Effector memory CD8-positive, alpha-beta T cell (primary cell): ENCODE results near the gene FAF1.

Experiments
- ATAC-seq: fragments of 150-1000 bp; cut with Tn5 transposase; replicated peaks from 2 replicates; pipeline ENCODE4 v1.10.0; 2021; ENCODE audit warnings: mild to moderate bottlenecking, moderate library complexity
- DNase-seq, 3 experiments: peaks; one replicate each; pipeline ENCODE4 v3.0.0; 2021
- H3K27ac Mint-ChIP-seq, 2 donors: one replicate each; pipeline ENCODE4 v1.8.0; 2022; ENCODE audit warnings: mild to moderate bottlenecking in 2 of 2, mixed read lengths in 2 of 2, moderate library complexity in 2 of 2
- H3K27me3 Mint-ChIP-seq, 2 donors: one replicate each; pipeline ENCODE4 v1.8.0; 2022; ENCODE audit warnings: mixed read lengths in 2 of 2
- H3K36me3 Mint-ChIP-seq: one replicate; pipeline ENCODE4 v1.8.0; 2022; ENCODE audit warnings: mild to moderate bottlenecking, moderate library complexity, mixed read lengths; ENCODE audit not compliant: insufficient read depth
- H3K4me1 Mint-ChIP-seq, 2 donors: one replicate each; pipeline ENCODE4 v1.8.0; 2022; ENCODE audit warnings: low read depth in 2 of 2, mixed read lengths in 2 of 2
- H3K4me3 Mint-ChIP-seq, 2 donors: one replicate each; pipeline ENCODE4 v1.8.0; 2022; ENCODE audit warnings: mild to moderate bottlenecking in 2 of 2, mixed read lengths in 2 of 2, moderate library complexity in 2 of 2
- H3K9me3 Mint-ChIP-seq, 2 donors: one replicate each; pipeline ENCODE4 v1.8.0; 2022; ENCODE audit warnings: mixed read lengths in 2 of 2

FAF1 gene

DNA sequence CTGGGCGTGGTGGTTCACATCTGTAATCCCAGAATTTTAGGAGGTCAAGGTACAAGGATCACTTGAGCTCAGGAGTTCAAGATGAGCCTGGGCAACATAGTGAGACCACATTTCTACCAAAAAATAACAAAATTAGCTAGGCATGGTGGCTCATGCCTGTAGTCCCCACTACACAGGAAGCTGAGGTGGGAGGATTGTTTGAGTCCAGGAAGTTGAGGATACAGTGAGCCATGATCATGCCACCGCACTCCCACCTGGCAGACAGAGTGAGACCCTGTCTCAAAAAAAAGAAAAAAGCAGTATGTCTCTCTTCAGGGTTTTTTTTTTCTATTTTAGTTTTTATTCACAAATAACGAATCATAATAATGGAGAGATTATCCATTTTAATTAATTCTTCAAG is 303.1 kb downstream of the FAF1 start:
- Mint-ChIP-seq H3K27ac (no peak overlapping the region), H3K4me3 (no peak overlapping the region), H3K27me3 (no peaks in the 10 kb centered on the region), H3K4me1 (peaks cover 0 to 1% of the 10 kb centered on the region in 2 donors), H3K36me3 (peaks cover 9% of the 10 kb centered on the region), H3K9me3 (no peaks in the 10 kb centered on the region)
- DNase-seq (no peak), ATAC-seq (no peak)

DNA sequence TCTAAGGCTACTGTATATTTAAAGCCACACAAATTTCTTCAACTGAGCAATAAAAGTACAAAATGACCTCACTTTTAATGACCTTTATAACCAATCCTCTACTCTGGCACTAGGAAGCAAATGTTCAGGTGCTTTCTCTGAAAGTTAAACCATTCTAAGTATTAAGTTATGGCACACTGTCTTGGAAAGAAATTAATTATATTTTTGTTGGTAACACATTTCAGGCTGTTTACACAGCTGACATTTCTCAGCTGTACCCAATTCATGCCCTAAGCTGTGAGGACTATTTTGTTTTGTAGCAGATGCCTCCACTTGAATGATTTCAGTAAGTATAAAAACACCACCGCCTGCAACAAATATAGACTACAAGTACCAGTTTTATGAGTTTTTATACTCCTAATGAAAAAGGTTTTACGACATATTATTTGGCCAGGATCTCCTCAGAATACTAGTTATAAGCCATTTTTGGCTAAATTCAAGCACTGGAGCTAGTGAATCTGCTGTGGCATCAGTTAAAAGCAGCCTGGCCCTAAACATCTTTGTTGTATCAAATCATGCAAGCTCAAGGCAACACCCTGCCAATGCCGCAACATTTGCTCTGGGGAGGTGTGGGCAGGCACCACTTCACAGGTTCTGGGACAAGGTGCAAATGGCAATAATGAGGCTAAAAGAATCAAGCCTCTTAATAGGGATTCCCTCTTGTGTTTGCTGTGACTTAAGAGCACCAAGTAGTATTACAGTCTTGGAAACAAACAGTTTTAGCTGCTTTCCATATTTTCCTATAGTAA is 308.4 kb downstream of the FAF1 start:
- H3K4me3 Mint-ChIP-seq, result no peak overlapping the region
- peaks cover 0 to 4% of the 10 kb centered on the region in 2 donors for H3K4me1 Mint-ChIP-seq
- H3K27ac Mint-ChIP-seq, result no peak overlapping the region
- ATAC-seq (no peak), DNase-seq (no peak)
- no peaks in the 10 kb centered on the region for H3K9me3 Mint-ChIP-seq
- no peaks in the 10 kb centered on the region for H3K27me3 Mint-ChIP-seq
- peaks cover 6% of the 10 kb centered on the region for H3K36me3 Mint-ChIP-seq

DNA sequence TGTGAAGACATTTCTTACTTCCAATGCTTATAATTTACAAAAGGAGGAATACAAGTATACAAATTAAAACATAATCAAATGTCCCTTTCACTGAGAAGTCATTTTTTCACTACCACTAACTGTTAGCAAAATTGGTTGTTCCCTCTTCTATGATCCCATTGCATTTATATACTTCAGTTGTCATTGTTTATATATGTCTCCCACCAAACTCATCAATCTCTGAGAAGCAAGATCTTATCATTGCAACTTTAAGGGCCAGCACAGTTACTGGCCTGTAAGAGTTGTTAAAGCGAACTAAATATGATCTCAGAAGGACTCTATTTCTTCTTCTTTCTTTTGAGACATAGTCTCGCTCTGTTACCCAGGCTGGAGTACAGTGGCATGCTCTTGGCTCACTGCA is 313.5 kb downstream of the FAF1 start:
- H3K9me3 Mint-ChIP-seq, result no peaks in the 10 kb centered on the region
- peaks cover 0 to 4% of the 10 kb centered on the region in 2 donors for H3K4me1 Mint-ChIP-seq
- H3K36me3 Mint-ChIP-seq, result no peaks in the 10 kb centered on the region
- ATAC-seq (no peak), DNase-seq (no peak)
- H3K27me3 Mint-ChIP-seq, result no peaks in the 10 kb centered on the region
- H3K4me3 Mint-ChIP-seq, result no peak overlapping the region
- no peak overlapping the region for H3K27ac Mint-ChIP-seq

DNA sequence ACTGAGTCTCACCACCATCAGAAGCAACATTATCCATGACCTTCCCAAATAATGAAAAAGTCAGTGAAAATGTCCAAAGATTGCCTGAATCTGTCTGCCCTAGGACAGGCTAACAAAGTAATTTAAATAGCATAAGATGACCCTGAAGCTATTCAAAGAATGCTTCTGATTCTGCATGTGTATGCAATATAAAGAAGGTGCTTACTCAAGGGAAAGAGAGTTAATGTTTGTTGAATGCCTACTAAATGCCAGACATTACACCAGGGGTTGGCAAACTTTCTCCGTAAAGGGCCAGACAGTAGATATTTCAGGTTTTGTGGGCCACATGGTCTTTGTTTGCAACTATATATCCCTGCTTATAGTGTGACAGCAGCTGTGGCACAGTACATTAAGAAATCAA is 314.9 kb downstream of the FAF1 start:
- Mint-ChIP-seq H3K4me1 (peaks cover 0 to 4% of the 10 kb centered on the region in 2 donors), H3K27me3 (no peaks in the 10 kb centered on the region), H3K4me3 (no peak overlapping the region), H3K27ac (no peak overlapping the region), H3K9me3 (no peaks in the 10 kb centered on the region), H3K36me3 (no peaks in the 10 kb centered on the region)
- ATAC-seq, result no peak
- no peak for DNase-seq

DNA sequence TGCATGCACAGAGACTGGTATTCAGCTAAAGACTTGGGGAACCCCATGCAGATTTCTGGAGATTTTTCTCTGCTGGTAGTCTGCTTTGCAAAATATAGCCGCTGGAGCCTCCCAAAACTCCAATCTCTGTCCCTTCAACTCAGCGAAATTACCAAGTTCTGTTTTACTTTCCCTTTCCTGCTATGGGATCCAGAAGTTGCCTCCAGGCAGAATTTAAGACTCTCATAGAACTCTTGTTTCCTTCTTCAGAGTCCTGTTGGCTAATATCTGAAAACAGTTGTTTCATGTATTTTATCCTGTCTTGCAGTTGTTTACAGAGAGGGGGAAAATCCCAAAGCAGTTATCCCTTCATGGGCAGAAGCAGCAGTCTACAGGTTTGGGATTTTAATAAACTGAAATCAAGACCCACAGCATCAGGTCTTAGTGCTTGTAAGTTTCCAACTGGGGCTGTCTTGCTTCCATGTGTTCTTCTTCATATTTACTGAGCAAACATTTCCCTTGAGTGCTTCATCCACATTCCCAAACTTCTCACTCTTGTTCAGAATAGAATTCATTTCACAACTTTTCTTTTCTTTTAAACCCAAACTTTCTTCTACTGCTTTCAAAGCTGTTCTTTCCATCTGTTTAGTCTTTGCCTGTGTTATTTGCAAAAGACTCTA is 315.5 kb downstream of the FAF1 start:
- Mint-ChIP-seq H3K27me3 (no peaks in the 10 kb centered on the region), H3K36me3 (no peaks in the 10 kb centered on the region), H3K9me3 (no peaks in the 10 kb centered on the region), H3K4me3 (no peak overlapping the region), H3K27ac (no peak overlapping the region), H3K4me1 (peaks cover 0 to 4% of the 10 kb centered on the region in 2 donors)
- DNase-seq, result no peak
- no peak for ATAC-seq

DNA sequence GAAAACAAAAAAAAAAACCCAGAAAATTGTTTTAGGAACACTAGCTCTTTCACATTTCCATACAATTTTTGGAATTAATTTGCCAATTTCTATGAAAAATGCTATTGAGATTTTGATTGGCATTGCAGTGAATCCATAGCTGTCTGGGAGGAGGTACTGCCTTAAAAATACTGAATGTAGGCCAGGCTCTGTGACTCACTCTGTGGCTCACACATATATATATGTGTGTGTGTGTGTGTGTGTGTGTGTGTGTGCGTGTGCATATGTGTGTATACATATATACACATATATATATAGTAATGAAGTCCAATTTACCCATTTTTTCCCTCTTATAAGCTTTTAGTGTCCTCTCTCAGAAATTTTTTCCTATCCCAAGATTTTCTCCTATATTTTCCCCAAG is 322.6 kb downstream of the FAF1 start:
- no peak overlapping the region for H3K4me3 Mint-ChIP-seq
- peaks cover 7% of the 10 kb centered on the region for H3K36me3 Mint-ChIP-seq
- no peaks in the 10 kb centered on the region for H3K9me3 Mint-ChIP-seq
- no peaks in the 10 kb centered on the region for H3K27me3 Mint-ChIP-seq
- H3K27ac Mint-ChIP-seq, result no peak overlapping the region
- ATAC-seq (no peak), DNase-seq (no peak)
- H3K4me1 Mint-ChIP-seq, result peaks cover 1 to 6% of the 10 kb centered on the region in 2 donors

DNA sequence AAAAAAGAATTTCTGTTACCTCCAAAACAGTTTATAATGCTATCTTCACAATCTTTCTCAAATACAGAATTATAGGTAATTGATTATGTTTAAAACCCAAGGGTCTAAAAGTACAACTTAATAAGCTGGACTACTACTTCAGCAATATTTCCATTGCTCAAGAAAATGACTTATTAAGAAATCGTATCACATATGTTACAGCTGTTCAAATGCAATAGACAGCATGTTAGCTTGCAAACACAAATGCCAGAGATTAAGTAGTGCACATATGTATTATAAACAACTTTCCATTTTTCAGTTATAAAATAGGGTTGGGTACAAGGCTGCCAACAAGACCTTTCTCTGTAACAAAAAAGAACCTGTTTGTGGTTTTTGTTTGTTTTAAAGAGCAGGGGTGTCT is 325.8 kb downstream of the FAF1 start:
- Mint-ChIP-seq H3K36me3 (peaks cover 7% of the 10 kb centered on the region), H3K27ac (no peak overlapping the region), H3K4me3 (no peak overlapping the region), H3K4me1 (peaks cover 1 to 12% of the 10 kb centered on the region in 2 donors), H3K9me3 (no peaks in the 10 kb centered on the region), H3K27me3 (no peaks in the 10 kb centered on the region)
- DNase-seq (no peak), ATAC-seq (no peak)

DNA sequence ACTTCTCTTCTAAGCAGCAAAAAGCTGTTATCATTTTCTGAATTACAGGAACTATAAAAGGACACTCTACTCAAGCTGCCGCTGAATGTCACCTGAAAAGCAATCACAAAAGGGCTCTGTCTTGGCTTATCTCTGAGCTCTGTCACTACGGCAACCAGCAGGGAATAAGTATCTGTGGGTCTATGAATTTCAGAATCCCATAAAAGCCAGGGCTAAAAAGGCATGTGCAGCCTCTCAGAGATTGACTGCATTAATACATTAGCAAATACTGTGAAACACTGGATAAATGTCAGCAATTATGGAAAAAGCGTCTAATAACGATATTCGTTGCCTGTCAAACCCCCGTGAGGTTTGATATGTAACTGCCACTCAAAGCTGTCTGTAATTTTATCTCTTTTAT is 326.6 kb downstream of the FAF1 start:
- Mint-ChIP-seq H3K4me1 (peaks cover 1 to 12% of the 10 kb centered on the region in 2 donors), H3K36me3 (peaks cover 2% of the 10 kb centered on the region), H3K27ac (no peak overlapping the region), H3K27me3 (no peaks in the 10 kb centered on the region), H3K4me3 (no peak overlapping the region), H3K9me3 (no peaks in the 10 kb centered on the region)
- DNase-seq, result no peak
- no peak for ATAC-seq

DNA sequence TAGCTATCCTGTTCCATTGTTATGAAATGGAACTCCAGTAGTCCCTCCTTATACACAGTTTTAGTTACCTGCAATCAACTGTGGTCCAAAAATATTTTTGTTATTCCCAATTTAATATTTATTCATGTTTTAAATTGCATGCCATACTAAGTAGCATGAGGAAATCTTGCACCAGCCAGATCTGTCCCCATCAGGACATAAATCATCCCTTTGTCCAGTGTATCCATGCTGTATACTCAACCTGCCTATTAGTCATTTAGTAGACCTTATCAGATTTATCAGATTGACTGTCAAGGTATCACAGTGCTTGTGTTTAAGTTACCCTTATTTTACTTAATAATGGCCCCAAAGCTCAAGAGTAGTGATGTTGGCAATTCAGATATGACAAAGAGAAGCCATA is 328.9 kb downstream of the FAF1 start:
- Mint-ChIP-seq H3K9me3 (no peaks in the 10 kb centered on the region), H3K4me3 (no peak overlapping the region), H3K27me3 (no peaks in the 10 kb centered on the region), H3K36me3 (no peaks in the 10 kb centered on the region), H3K27ac (no peak overlapping the region), H3K4me1 (peaks cover 1 to 12% of the 10 kb centered on the region in 2 donors)
- DNase-seq, result no peak
- ATAC-seq, result no peak

DNA sequence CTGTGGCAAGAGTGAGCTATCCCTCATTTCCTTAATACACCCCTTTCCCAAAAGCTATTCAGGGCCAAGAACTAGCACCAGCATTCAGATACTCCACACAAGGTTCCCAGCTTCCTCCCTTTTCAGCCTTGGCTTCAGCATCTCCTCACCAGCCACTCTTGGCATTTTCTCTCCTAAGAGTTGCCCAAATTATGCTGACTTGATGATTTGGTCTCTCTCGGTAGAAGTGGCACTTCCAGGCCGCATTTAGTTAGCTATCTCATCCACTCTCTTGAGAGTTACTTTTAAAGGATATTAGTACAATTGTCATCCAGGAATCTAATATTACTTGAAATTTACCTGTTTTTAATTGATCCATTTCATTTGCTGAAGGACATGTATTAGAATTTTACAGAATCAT is 337.8 kb downstream of the FAF1 start:
- DNase-seq, result no peak
- no peak for ATAC-seq
- no peaks in the 10 kb centered on the region for H3K9me3 Mint-ChIP-seq
- H3K4me1 Mint-ChIP-seq, result no peaks in the 10 kb centered on the region
- peaks cover 2% of the 10 kb centered on the region for H3K36me3 Mint-ChIP-seq
- no peak overlapping the region for H3K4me3 Mint-ChIP-seq
- no peak overlapping the region for H3K27ac Mint-ChIP-seq
- H3K27me3 Mint-ChIP-seq, result no peaks in the 10 kb centered on the region

DNA sequence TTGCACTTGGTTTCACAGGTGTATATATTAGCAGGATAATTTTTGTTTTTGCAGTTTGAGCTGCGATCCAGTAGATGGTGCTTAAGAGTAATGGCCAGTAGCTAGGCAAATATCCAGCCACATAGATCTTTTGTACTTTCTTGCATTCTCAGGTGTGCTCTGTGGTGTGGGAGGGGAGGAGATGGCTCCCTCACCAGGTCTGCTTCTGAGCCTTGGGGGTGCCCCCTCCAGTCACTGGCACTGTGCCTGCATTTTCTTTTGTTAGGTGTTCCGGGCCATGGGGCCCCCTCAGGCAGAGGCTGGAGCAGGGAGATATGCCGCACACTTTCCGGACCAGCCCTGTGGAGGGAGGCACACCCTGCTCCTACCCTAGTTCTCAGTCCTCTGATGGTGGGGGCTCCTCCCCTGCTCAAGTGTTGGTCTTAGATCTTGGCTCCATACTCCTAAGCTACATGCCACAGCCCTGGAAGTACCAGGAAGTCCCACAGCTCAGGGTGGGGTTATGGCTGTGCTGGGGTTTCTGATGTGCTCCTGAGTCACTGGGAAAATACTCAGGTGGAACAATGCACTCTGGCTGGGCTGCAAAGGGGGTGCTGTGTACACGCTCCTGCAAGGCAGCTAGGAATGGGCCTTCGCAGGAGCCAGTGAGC is 339.3 kb downstream of the FAF1 start:
- no peaks in the 10 kb centered on the region for H3K27me3 Mint-ChIP-seq
- peaks cover 2 to 6% of the 10 kb centered on the region in 2 donors for H3K9me3 Mint-ChIP-seq
- no peak for DNase-seq
- H3K27ac Mint-ChIP-seq, result no peak overlapping the region
- no peaks in the 10 kb centered on the region for H3K4me1 Mint-ChIP-seq
- ATAC-seq, result no peak
- H3K36me3 Mint-ChIP-seq, result peaks cover 2% of the 10 kb centered on the region
- no peak overlapping the region for H3K4me3 Mint-ChIP-seq

DNA sequence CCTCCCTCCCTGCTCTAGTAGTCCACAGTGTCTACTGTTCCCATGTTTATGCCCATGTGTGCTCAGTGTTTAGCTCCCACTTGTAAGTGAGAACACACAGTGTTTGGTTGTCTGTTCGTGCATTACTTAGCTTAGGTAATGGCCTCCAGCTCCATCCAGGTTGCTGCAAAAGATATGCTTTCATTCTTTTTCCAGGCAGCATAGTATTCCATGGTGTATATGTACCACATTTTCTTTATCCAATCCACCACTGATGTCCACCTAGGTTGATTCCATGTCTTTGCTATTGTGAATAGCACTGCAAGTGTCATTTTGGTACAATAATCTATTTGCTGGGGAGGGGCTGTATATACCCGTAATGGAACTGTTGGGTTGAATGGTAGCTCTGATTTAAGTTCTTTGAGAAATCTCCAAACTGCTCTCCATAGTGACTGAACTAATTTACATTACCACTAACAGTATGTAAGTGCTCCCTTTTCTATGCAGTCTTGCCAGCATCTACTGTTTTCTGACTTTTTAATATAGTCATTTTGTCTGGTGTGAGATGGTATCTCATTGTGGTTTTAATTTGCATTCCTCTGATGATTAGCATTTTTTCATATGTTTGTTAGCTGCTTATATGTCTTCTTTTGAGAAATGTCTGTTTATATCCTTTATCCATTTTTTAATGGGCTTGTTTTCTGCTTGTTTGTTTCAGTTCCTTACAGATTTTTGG is 344.9 kb downstream of the FAF1 start:
- Mint-ChIP-seq H3K4me3 (no peak overlapping the region), H3K27ac (no peak overlapping the region), H3K36me3 (no peaks in the 10 kb centered on the region), H3K9me3 (peaks cover 2 to 7% of the 10 kb centered on the region in 2 donors), H3K27me3 (no peaks in the 10 kb centered on the region), H3K4me1 (peaks cover 3 to 15% of the 10 kb centered on the region in 2 donors)
- no peak for DNase-seq
- ATAC-seq, result no peak

DNA sequence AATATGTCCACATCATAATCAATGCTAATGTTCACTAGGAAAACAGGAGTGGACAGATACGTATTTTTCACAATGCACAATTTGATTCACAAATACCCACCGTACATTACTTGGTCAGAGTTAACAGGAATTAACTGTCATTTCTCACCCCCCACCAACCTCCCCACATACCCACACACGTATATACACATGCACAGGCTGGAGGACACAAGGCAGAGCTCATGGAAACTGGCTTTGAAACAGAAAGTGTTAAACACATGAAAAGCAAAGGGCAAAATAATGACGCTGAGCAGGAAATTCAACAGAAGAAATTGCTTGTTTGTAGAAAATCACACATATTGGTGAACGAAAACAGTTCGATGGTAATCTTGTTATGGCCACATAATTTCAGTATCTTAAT is 348.4 kb downstream of the FAF1 start:
- peaks cover 3 to 15% of the 10 kb centered on the region in 2 donors for H3K4me1 Mint-ChIP-seq
- no peaks in the 10 kb centered on the region for H3K27me3 Mint-ChIP-seq
- no peaks in the 10 kb centered on the region for H3K36me3 Mint-ChIP-seq
- no peak overlapping the region for H3K4me3 Mint-ChIP-seq
- DNase-seq, result no peak
- peaks cover 2 to 7% of the 10 kb centered on the region in 2 donors for H3K9me3 Mint-ChIP-seq
- peak overlapping the region in 1 of 2 donors; percentile 75 for H3K27ac Mint-ChIP-seq
- peak; percentile 46 for ATAC-seq
